Activated CD8-positive, alpha-beta memory T cell treated with anti-CD3 and anti-CD28 coated beads for 36 hours (primary cell): ENCODE measurements around the gene MAEA. TPM values are rescaled to one million over a fixed set of nuclear protein-coding genes. Genes with fewer than 3 reads are reported as not detected.

Experiments
- CTCF ChIA-PET: fragments of 350-600 bp; sonication (Branson Sonifier 250); formaldehyde crosslinking; loops from one replicate; lab custom pipeline; 2021; ENCODE audit warnings: antibody characterized with exemption; lab: Charles Lee
- POLR2A ChIA-PET: fragments of 350-600 bp; sonication (Branson Sonifier 250); formaldehyde crosslinking; loops from one replicate; lab custom pipeline; 2021; ENCODE audit warnings: antibody characterized with exemption; lab: Charles Lee
- total RNA-seq, 2 experiments: library from RNA; stranded (reverse); gene quantifications; one replicate each; pipeline ENCODE4 v1.2.3, GENCODE V29; 2021

MAEA gene
- total RNA-seq = 10 to 100 TPM; 54.6 to 57.2 TPM

GRCh38 chr4:1289207-1290164 is at the start of gene MAEA:
MAEA (plus strand) TSS chr4:1289891; CDS start chr4:1289914, 23 bp downstream.
- POLR2A ChIA-PET = interaction anchor here (0.7 to 1.8 kb wide), 7 partner anchors 20 to 591 kb away, joined by 3 to 11 read pairs (median 3); partner anchors contain the start of gene IDUA
- CTCF ChIA-PET = interaction anchor here (0.5 to 2.3 kb wide), 9 partner anchors 21 to 63 kb away, joined by 3 to 6 read pairs (median 4); no protein-coding TSS in a partner anchor

GRCh38 chr4:1239950-1240307 is 49.8 kb upstream of the MAEA start:
- CTCF ChIA-PET = no interaction called here
- POLR2A ChIA-PET = no interaction called here

GRCh38 chr4:1240721-1241465 is 48.8 kb upstream of the MAEA start:
- ChIA-PET POLR2A (no interaction called here), CTCF (interaction anchor here (1.4 kb wide), 1 partner anchor 389 kb away, joined by 3 read pairs; no protein-coding TSS in a partner anchor)

GRCh38 chr4:1241466-1241935 is 48.2 kb upstream of the MAEA start:
- ChIA-PET POLR2A (no interaction called here), CTCF (interaction anchor here (1.4 kb wide), 1 partner anchor 388 kb away, joined by 3 read pairs; no protein-coding TSS in a partner anchor)

- POLR2A ChIA-PET = no interaction called here
- CTCF ChIA-PET = no interaction called here
Observed at GRCh38 chr4:1241936-1242505, 47.7 kb upstream of the MAEA start.

- POLR2A ChIA-PET = no interaction called here
- CTCF ChIA-PET = no interaction called here
Observed at GRCh38 chr4:1242506-1243450, 46.9 kb upstream of the MAEA start.

- ChIA-PET CTCF (interaction anchor here (0.9 kb wide), 1 partner anchor 112 kb away, joined by 4 read pairs; no protein-coding TSS in a partner anchor), POLR2A (no interaction called here)
Observed at GRCh38 chr4:1243451-1244080, 46.1 kb upstream of the MAEA start.

GRCh38 chr4:1244081-1244977 is 45.4 kb upstream of the MAEA start:
- ChIA-PET POLR2A (interaction anchor here (0.6 kb wide), 1 partner anchor 116 kb away, joined by 3 read pairs; no protein-coding TSS in a partner anchor), CTCF (interaction anchor here (0.7 to 0.9 kb wide), 2 partner anchors 49 to 113 kb away, joined by 3 to 4 read pairs; no protein-coding TSS in a partner anchor)

GRCh38 chr4:1244978-1245471 is 44.7 kb upstream of the MAEA start:
- POLR2A ChIA-PET = no interaction called here
- CTCF ChIA-PET = interaction anchor here (0.7 to 1.4 kb wide), 4 partner anchors 9 to 48 kb away, joined by 3 to 4 read pairs (median 3); partner anchors contain the start of gene MAEA

GRCh38 chr4:1245481-1246051 is 44.1 kb upstream of the MAEA start:
- POLR2A ChIA-PET = no interaction called here

GRCh38 chr4:1246111-1246881 is 43.4 kb upstream of the MAEA start:
- ChIA-PET POLR2A (interaction anchor here (2.3 kb wide), 1 partner anchor 44 kb away, joined by 10 read pairs; no protein-coding TSS in a partner anchor), CTCF (interaction anchor here (1.3 to 2.0 kb wide), 4 partner anchors 12 to 44 kb away, joined by 3 to 4 read pairs (median 4); partner anchors contain the start of gene MAEA)

More at GRCh38 chr4:1245481-1246051, 44.1 kb upstream of the MAEA start:
- CTCF ChIA-PET = interaction anchor here (0.8 to 2.0 kb wide), 4 partner anchors 9 to 44 kb away, joined by 3 to 4 read pairs (median 4); partner anchors contain the start of gene MAEA

- POLR2A ChIA-PET = interaction anchor here (0.6 to 4.1 kb wide), 4 partner anchors 43 to 121 kb away, joined by 3 to 29 read pairs (median 7); partner anchors contain the start of gene UVSSA
- CTCF ChIA-PET = interaction anchor here (0.7 to 2.0 kb wide), 7 partner anchors 12 to 81 kb away, joined by 3 to 6 read pairs (median 3); no protein-coding TSS in a partner anchor
Observed at GRCh38 chr4:1246901-1247863, 42.5 kb upstream of the MAEA start.

GRCh38 chr4:1247864-1248244 is 41.8 kb upstream of the MAEA start:
- POLR2A ChIA-PET = interaction anchor here (1.4 to 4.1 kb wide), 3 partner anchors 44 to 99 kb away, joined by 3 to 29 read pairs (median 10); partner anchors contain the start of gene UVSSA
- CTCF ChIA-PET = interaction anchor here (0.7 to 1.4 kb wide), 5 partner anchors 13 to 82 kb away, joined by 3 to 6 read pairs (median 3); no protein-coding TSS in a partner anchor
